Measurements from ENCODE around the gene HAUS1. TPM values are rescaled to one million over a fixed set of nuclear protein-coding genes. Genes with fewer than 3 reads are reported as not detected.

HAUS1 gene
- polyA plus RNA-seq, 3 donors = 12.1 to 50.4 (median 34.6) TPM

GRCh38 chr18:46161703-46162396, 57.7 kb downstream of the HAUS1 start:
- Histone ChIP-seq H3K27ac (ENCODE audit: low read depth in 1 of 2, low read length in 2 of 2) (no peak overlapping the region), H3K9me3 (replicated peaks in 1 of 2; ENCODE audit: control insufficient read depth in 1 of 2, insufficient read depth in 1 of 2, low read length in 2 of 2) (no peaks in the 10 kb centered on the region), H3K27me3 (ENCODE audit: control insufficient read depth in 2 of 2, insufficient read depth in 2 of 2, low read length in 2 of 2) (no peaks in the 10 kb centered on the region), H3K4me3 (replicated peaks in 1 of 3; ENCODE audit: low read depth in 2 of 3, low read length in 3 of 3) (no peak overlapping the region), H3K4me2 (replicated peaks; ENCODE audit: extremely low read depth, low read length, poor library complexity, severe bottlenecking) (no peak overlapping the region), H3K4me1 (ENCODE audit: control insufficient read depth in 1 of 2, insufficient read depth in 2 of 2, low read length in 2 of 2) (no peaks in the 10 kb centered on the region), H3K79me2 (ENCODE audit: insufficient read depth, low read length) (no peaks in the 10 kb centered on the region), H3K36me3 (replicated peaks in 1 of 2; ENCODE audit: control insufficient read depth in 1 of 2, insufficient read depth in 2 of 2, low read length in 2 of 2) (no peaks in the 10 kb centered on the region), H4K20me1 (ENCODE audit: insufficient read depth, low read length) (no peaks in the 10 kb centered on the region), H3K9ac (ENCODE audit: insufficient read depth, low read length, poor library complexity, severe bottlenecking) (no peak overlapping the region), H2AFZ (ENCODE audit: insufficient read depth, low read depth, low read length, poor library complexity, severe bottlenecking) (no peak overlapping the region)
- no peak for DNase-seq
- H3K4me1 Mint-ChIP-seq = no peaks in the 10 kb centered on the region
- peaks cover 0 to 5% of the 10 kb centered on the region in 2 donors for H3K36me3 Mint-ChIP-seq
- WGBS (ENCODE audit: insufficient coverage) = 100% methylated on average over 1 of the region's 6 CpGs
- no peak overlapping the region for H3K27ac Mint-ChIP-seq
- H3K4me3 Mint-ChIP-seq = no peak overlapping the region
- intact Hi-C loops (cut with micrococcal nuclease) = no loop called here
- peaks cover 0 to 2% (median 0%) of the 10 kb centered on the region in 3 donors for H3K27me3 Mint-ChIP-seq (ENCODE audit: low read depth in 3 of 3)
- TF ChIP-seq, protein P1, sequence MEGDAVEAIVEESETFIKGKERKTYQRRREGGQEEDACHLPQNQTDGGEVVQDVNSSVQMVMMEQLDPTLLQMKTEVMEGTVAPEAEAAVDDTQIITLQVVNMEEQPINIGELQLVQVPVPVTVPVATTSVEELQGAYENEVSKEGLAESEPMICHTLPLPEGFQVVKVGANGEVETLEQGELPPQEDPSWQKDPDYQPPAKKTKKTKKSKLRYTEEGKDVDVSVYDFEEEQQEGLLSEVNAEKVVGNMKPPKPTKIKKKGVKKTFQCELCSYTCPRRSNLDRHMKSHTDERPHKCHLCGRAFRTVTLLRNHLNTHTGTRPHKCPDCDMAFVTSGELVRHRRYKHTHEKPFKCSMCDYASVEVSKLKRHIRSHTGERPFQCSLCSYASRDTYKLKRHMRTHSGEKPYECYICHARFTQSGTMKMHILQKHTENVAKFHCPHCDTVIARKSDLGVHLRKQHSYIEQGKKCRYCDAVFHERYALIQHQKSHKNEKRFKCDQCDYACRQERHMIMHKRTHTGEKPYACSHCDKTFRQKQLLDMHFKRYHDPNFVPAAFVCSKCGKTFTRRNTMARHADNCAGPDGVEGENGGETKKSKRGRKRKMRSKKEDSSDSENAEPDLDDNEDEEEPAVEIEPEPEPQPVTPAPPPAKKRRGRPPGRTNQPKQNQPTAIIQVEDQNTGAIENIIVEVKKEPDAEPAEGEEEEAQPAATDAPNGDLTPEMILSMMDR (IDR thresholded peaks at IDR 0.05) = no peak
- peaks cover 0 to 2% (median 0%) of the 10 kb centered on the region in 7 donors for H3K9me3 Mint-ChIP-seq

- intact Hi-C loops (cut with micrococcal nuclease) = no loop called here
- H3K4me1 ChIP-seq (ENCODE audit: control insufficient read depth in 1 of 2, insufficient read depth in 2 of 2, low read length in 2 of 2) = peaks cover 5% of the 10 kb centered on the region in 2 donors
- TF ChIP-seq, protein P1 (IDR thresholded peaks at IDR 0.05) = no peak
- Mint-ChIP-seq H3K4me1 (peaks cover 5% of the 10 kb centered on the region), H3K36me3 (no peaks in the 10 kb centered on the region), H3K27me3 (ENCODE audit: low read depth in 3 of 3) (peaks cover 0 to 2% (median 0%) of the 10 kb centered on the region in 3 donors), H3K4me3 (no peak overlapping the region), H3K9me3 (peaks cover 0 to 2% (median 0%) of the 10 kb centered on the region in 7 donors), H3K27ac (no peak overlapping the region)
- no peaks in the 10 kb centered on the region for H3K27me3 ChIP-seq (ENCODE audit: control insufficient read depth in 2 of 2, insufficient read depth in 2 of 2, low read length in 2 of 2)
- H3K36me3 ChIP-seq (replicated peaks in 1 of 2; ENCODE audit: control insufficient read depth in 1 of 2, insufficient read depth in 2 of 2, low read length in 2 of 2) = no peaks in the 10 kb centered on the region
- no CpG with 5 or more reads among the region's 3 CpGs for WGBS (ENCODE audit: insufficient coverage)
- H2AFZ ChIP-seq (ENCODE audit: insufficient read depth, low read depth, low read length, poor library complexity, severe bottlenecking) = no peak overlapping the region
- no peak overlapping the region for H3K4me2 ChIP-seq (replicated peaks; ENCODE audit: extremely low read depth, low read length, poor library complexity, severe bottlenecking)
- H4K20me1 ChIP-seq (ENCODE audit: insufficient read depth, low read length) = no peaks in the 10 kb centered on the region
- no peaks in the 10 kb centered on the region for H3K9me3 ChIP-seq (replicated peaks in 1 of 2; ENCODE audit: control insufficient read depth in 1 of 2, insufficient read depth in 1 of 2, low read length in 2 of 2)
- no peak overlapping the region for H3K9ac ChIP-seq (ENCODE audit: insufficient read depth, low read length, poor library complexity, severe bottlenecking)
- no peak for DNase-seq
- no peak overlapping the region for H3K27ac ChIP-seq (ENCODE audit: low read depth in 1 of 2, low read length in 2 of 2)
- H3K4me3 ChIP-seq (replicated peaks in 1 of 3; ENCODE audit: low read depth in 2 of 3, low read length in 3 of 3) = no peak overlapping the region
- no peaks in the 10 kb centered on the region for H3K79me2 ChIP-seq (ENCODE audit: insufficient read depth, low read length)
Observed at GRCh38 chr18:46163091-46163490, 58.9 kb downstream of the HAUS1 start.

All from CD14-positive monocyte (primary cell).